ENCODE data around the gene SUSD4. TPM values are rescaled to one million over a fixed set of nuclear protein-coding genes. Genes with fewer than 3 reads are reported as not detected.
A peak's percentile ranks its signal among the peaks of the same experiment; 100 is the strongest.

Gene SUSD4
- total and polyA plus RNA-seq, 9 of the 15 experiments (the other 6 are each of a cell fraction or from before 2014, with no cell fraction given), result 0.06 to 1.7 (median 0.09) TPM; not detected in 4

GRCh38 chr1:223233410-223234169, 130.4 kb downstream of the SUSD4 start (continued):
- no peak for TF ChIP-seq NFE2 (IDR thresholded peaks at IDR 0.05; ENCODE audit: low read depth)
- no peak for TF ChIP-seq KHSRP (IDR thresholded peaks at IDR 0.05)
- 0 out of 2 replicates have a peak, but pooled peaks have one; percentile 71 for TF ChIP-seq FOXK1 (CRISPR knock-in tag; IDR thresholded peaks at IDR 0.05; ENCODE audit: borderline replicate concordance)
- TF ChIP-seq PRMT5 (CRISPR knock-in tag; IDR thresholded peaks at IDR 0.05), result no peak
- TF ChIP-seq, protein P1, sequence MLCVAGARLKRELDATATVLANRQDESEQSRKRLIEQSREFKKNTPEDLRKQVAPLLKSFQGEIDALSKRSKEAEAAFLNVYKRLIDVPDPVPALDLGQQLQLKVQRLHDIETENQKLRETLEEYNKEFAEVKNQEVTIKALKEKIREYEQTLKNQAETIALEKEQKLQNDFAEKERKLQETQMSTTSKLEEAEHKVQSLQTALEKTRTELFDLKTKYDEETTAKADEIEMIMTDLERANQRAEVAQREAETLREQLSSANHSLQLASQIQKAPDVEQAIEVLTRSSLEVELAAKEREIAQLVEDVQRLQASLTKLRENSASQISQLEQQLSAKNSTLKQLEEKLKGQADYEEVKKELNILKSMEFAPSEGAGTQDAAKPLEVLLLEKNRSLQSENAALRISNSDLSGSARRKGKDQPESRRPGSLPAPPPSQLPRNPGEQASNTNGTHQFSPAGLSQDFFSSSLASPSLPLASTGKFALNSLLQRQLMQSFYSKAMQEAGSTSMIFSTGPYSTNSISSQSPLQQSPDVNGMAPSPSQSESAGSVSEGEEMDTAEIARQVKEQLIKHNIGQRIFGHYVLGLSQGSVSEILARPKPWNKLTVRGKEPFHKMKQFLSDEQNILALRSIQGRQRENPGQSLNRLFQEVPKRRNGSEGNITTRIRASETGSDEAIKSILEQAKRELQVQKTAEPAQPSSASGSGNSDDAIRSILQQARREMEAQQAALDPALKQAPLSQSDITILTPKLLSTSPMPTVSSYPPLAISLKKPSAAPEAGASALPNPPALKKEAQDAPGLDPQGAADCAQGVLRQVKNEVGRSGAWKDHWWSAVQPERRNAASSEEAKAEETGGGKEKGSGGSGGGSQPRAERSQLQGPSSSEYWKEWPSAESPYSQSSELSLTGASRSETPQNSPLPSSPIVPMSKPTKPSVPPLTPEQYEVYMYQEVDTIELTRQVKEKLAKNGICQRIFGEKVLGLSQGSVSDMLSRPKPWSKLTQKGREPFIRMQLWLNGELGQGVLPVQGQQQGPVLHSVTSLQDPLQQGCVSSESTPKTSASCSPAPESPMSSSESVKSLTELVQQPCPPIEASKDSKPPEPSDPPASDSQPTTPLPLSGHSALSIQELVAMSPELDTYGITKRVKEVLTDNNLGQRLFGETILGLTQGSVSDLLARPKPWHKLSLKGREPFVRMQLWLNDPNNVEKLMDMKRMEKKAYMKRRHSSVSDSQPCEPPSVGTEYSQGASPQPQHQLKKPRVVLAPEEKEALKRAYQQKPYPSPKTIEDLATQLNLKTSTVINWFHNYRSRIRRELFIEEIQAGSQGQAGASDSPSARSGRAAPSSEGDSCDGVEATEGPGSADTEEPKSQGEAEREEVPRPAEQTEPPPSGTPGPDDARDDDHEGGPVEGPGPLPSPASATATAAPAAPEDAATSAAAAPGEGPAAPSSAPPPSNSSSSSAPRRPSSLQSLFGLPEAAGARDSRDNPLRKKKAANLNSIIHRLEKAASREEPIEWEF (CRISPR knock-in tag; IDR thresholded peaks at IDR 0.05), result peak; percentile 85; the same call in 1 of the 2 replicates
- TF ChIP-seq, protein P2, sequence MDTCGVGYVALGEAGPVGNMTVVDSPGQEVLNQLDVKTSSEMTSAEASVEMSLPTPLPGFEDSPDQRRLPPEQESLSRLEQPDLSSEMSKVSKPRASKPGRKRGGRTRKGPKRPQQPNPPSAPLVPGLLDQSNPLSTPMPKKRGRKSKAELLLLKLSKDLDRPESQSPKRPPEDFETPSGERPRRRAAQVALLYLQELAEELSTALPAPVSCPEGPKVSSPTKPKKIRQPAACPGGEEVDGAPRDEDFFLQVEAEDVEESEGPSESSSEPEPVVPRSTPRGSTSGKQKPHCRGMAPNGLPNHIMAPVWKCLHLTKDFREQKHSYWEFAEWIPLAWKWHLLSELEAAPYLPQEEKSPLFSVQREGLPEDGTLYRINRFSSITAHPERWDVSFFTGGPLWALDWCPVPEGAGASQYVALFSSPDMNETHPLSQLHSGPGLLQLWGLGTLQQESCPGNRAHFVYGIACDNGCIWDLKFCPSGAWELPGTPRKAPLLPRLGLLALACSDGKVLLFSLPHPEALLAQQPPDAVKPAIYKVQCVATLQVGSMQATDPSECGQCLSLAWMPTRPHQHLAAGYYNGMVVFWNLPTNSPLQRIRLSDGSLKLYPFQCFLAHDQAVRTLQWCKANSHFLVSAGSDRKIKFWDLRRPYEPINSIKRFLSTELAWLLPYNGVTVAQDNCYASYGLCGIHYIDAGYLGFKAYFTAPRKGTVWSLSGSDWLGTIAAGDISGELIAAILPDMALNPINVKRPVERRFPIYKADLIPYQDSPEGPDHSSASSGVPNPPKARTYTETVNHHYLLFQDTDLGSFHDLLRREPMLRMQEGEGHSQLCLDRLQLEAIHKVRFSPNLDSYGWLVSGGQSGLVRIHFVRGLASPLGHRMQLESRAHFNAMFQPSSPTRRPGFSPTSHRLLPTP (IDR thresholded peaks at IDR 0.05; ENCODE audit: borderline replicate concordance, extremely low read depth, insufficient read length), result no peak
- TF ChIP-seq ZSCAN32 (CRISPR knock-in tag; IDR thresholded peaks at IDR 0.05), result no peak
- TF ChIP-seq ZNF253 (CRISPR knock-in tag; conservative IDR thresholded peaks at IDR 0.05), result no peak
- no peak for TF ChIP-seq IRF2 (CRISPR knock-in tag; IDR thresholded peaks at IDR 0.05)
- 0 out of 2 replicates have a peak, but pooled peaks have one; percentile 6 for TF ChIP-seq RHOXF2B (CRISPR knock-in tag; conservative IDR thresholded peaks at IDR 0.05)
- peak in 1 of 2 experiments; percentile 50; a peak in 2 of 4 replicates for TF ChIP-seq KDM1A (IDR thresholded peaks at IDR 0.05)
- TF ChIP-seq SIRT6 (IDR thresholded peaks at IDR 0.05; ENCODE audit: low read depth, low read length), result no peak
- TF ChIP-seq BCOR (IDR thresholded peaks at IDR 0.05), result peak; percentile 70; the same call in 1 of the 2 replicates
- TF ChIP-seq ZNF263 (CRISPR knock-in tag; IDR thresholded peaks at IDR 0.05; ENCODE audit: borderline replicate concordance), result peak; percentile 41; the same call in 1 of the 2 replicates
- TF ChIP-seq MED1 (CRISPR knock-in tag; IDR thresholded peaks at IDR 0.05; ENCODE audit: borderline replicate concordance), result no peak
- TF ChIP-seq PHF20 (IDR thresholded peaks at IDR 0.05; ENCODE audit: partially characterized antibody), result no peak
- TF ChIP-seq, protein P3, sequence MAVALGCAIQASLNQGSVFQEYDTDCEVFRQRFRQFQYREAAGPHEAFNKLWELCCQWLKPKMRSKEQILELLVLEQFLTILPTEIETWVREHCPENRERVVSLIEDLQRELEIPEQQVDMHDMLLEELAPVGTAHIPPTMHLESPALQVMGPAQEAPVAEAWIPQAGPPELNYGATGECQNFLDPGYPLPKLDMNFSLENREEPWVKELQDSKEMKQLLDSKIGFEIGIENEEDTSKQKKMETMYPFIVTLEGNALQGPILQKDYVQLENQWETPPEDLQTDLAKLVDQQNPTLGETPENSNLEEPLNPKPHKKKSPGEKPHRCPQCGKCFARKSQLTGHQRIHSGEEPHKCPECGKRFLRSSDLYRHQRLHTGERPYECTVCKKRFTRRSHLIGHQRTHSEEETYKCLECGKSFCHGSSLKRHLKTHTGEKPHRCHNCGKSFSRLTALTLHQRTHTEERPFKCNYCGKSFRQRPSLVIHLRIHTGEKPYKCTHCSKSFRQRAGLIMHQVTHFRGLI (CRISPR knock-in tag; IDR thresholded peaks at IDR 0.05), result no peak
- no peak for TF ChIP-seq SRSF3 (IDR thresholded peaks at IDR 0.05; ENCODE audit: insufficient read depth, low read length)
- peak; percentile 86 for TF ChIP-seq ZBTB1 (CRISPR knock-in tag; IDR thresholded peaks at IDR 0.05; ENCODE audit: borderline replicate concordance, low read depth)

All from K562 (cell line).